Neural cell (in vitro differentiated cells): Measurements from ENCODE around the gene CDH4.

ENCODE experiments used
- EP300 ChIP-seq: fragments of 450-650 bp; conservative IDR thresholded peaks from 2 replicates; pipeline ENCODE4 v1.6.1; 2014; ENCODE audit warnings: antibody characterized with exemption, mild to moderate bottlenecking, moderate library complexity; ENCODE audit not compliant: poor library complexity, severe bottlenecking
- EZH2 ChIP-seq: fragments of 200-600, 300-800 bp; shearing (Covaris generic), sonication (generic); IDR thresholded peaks from 2 replicates; pipeline ENCODE4 v1.6.1; 2014; ENCODE audit warnings: antibody characterized with exemption, low read length, borderline replicate concordance, mild to moderate bottlenecking; ENCODE audit not compliant: insufficient read depth, poor library complexity, severe bottlenecking
- TF ChIP-seq, protein P1 (sequence below): fragments of 450-650 bp; IDR thresholded peaks from 2 replicates; pipeline ENCODE4 v1.5.1; 2014; ENCODE audit warnings: antibody characterized with exemption, mild to moderate bottlenecking, moderate library complexity; ENCODE audit not compliant: poor library complexity, severe bottlenecking
- TF ChIP-seq, protein P2 (sequence below): IDR thresholded peaks from 2 replicates; pipeline ENCODE4 v1.6.1; 2012; ENCODE audit warnings: borderline replicate concordance

DNA sequence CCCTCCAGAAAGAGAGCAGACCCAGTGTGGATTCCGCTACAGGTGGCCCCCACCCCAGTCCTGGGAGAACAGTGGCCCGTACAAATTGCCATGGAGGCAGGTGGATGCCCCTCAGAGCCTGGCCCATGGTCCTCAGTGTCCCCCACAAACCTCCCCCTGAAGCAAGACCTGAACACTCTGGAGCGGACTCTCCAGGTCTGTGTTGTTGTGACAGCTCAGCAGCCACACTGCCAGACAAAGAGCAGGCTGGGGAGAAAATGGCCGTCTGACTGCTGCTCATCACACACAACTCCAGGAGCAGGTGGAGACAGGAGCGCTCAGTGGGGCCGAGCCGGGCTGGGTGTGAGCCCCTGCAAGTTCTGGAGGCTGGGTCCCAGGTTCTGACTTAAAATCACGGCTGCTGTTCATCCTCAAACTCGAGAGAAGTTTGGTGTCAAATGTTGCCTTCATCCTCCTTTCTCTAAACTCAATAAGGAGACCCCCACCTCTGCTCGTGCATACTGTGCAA, 241.8 kb downstream of the CDH4 start:
- TF ChIP-seq, protein P1, sequence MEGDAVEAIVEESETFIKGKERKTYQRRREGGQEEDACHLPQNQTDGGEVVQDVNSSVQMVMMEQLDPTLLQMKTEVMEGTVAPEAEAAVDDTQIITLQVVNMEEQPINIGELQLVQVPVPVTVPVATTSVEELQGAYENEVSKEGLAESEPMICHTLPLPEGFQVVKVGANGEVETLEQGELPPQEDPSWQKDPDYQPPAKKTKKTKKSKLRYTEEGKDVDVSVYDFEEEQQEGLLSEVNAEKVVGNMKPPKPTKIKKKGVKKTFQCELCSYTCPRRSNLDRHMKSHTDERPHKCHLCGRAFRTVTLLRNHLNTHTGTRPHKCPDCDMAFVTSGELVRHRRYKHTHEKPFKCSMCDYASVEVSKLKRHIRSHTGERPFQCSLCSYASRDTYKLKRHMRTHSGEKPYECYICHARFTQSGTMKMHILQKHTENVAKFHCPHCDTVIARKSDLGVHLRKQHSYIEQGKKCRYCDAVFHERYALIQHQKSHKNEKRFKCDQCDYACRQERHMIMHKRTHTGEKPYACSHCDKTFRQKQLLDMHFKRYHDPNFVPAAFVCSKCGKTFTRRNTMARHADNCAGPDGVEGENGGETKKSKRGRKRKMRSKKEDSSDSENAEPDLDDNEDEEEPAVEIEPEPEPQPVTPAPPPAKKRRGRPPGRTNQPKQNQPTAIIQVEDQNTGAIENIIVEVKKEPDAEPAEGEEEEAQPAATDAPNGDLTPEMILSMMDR = no peak
- TF ChIP-seq EZH2 (no peak), EP300 (no peak)
- TF ChIP-seq, protein P2, sequence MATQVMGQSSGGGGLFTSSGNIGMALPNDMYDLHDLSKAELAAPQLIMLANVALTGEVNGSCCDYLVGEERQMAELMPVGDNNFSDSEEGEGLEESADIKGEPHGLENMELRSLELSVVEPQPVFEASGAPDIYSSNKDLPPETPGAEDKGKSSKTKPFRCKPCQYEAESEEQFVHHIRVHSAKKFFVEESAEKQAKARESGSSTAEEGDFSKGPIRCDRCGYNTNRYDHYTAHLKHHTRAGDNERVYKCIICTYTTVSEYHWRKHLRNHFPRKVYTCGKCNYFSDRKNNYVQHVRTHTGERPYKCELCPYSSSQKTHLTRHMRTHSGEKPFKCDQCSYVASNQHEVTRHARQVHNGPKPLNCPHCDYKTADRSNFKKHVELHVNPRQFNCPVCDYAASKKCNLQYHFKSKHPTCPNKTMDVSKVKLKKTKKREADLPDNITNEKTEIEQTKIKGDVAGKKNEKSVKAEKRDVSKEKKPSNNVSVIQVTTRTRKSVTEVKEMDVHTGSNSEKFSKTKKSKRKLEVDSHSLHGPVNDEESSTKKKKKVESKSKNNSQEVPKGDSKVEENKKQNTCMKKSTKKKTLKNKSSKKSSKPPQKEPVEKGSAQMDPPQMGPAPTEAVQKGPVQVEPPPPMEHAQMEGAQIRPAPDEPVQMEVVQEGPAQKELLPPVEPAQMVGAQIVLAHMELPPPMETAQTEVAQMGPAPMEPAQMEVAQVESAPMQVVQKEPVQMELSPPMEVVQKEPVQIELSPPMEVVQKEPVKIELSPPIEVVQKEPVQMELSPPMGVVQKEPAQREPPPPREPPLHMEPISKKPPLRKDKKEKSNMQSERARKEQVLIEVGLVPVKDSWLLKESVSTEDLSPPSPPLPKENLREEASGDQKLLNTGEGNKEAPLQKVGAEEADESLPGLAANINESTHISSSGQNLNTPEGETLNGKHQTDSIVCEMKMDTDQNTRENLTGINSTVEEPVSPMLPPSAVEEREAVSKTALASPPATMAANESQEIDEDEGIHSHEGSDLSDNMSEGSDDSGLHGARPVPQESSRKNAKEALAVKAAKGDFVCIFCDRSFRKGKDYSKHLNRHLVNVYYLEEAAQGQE = no peak
